K562 (cell line): ENCODE data around the gene SFT2D2. TPM values are rescaled to one million over a fixed set of nuclear protein-coding genes. Genes with fewer than 3 reads are reported as not detected.
A peak's percentile ranks its signal among the peaks of the same experiment; 100 is the strongest.
"Not testable (repeated sequence)": the region's sequence is repeated elsewhere in the genome, so short reads cannot be mapped to it uniquely, and the experiment has no call there.

ENCODE experiments used
- ATAC-seq: fragments of 200-7000 bp; cut with Tn5 transposase; 3 replicates; pipeline ENCODE4 v1.9.1; 2020; ENCODE audit warnings: moderate library complexity
- BruUV-seq: library from RNA; stranded (reverse); fragments of 400-500 nt; replicated peaks from 2 replicates; lab custom pipeline; 2021; lab: Mats Ljungman, UMichigan
- CTCF ChIA-PET: fragments of 300-600 bp; formaldehyde crosslinking; extraction: SDS; loops from one replicate; lab custom pipeline; 2021; ENCODE audit warnings: low intra/inter-chr PET ratio; lab: Yijun Ruan, JAX
- POLR2A ChIA-PET: fragments of 300-600, 350-650 bp; sonication (Branson Sonifier 250); formaldehyde crosslinking; extraction: SDS; loops from one replicate; lab custom pipeline; 2021; ENCODE audit warnings: antibody characterized with exemption, inconsistent platforms; lab: Yijun Ruan, JAX
- DNase-seq, 4 experiments: peaks; one replicate each; pipeline versions ENCODE4 v3.0.0 to v3.0.0-alpha.2; 2011 to 2018; ENCODE audit warnings: low spot score in 3 of 4, mixed read lengths in 3 of 4; ENCODE audit errors: extremely low read depth in 1 of 4
- FAIRE-seq: peaks from 2 replicates; lab custom pipeline; 2011; peaks lifted over from hg19 to GRCh38; lab: Jason Lieb, UNC
- H2AFZ ChIP-seq: 2 replicates; pipeline ENCODE4 v1.6.0; 2011; ENCODE audit warnings: low read depth, low read length, control low read depth, inconsistent platforms
- H3K27ac ChIP-seq: fragments of 200-600 bp; 3 replicates; pipeline ENCODE4 v1.8.0; 2011; ENCODE audit warnings: low read depth, mild to moderate bottlenecking, control low read depth, inconsistent platforms, low read length, moderate library complexity, mixed read lengths; ENCODE audit errors: extremely low read depth
- H3K27me3 ChIP-seq, 2 experiments: fragments of 300-600 bp in 1 of 2; 2 replicates in 1 of 2; 3 replicates in 1 of 2; pipeline versions ENCODE4 v1.6.0 to v1.8.0; 2011; ENCODE audit warnings: inconsistent platforms in 2 of 2, low read length in 2 of 2, mild to moderate bottlenecking in 1 of 2, mixed read lengths in 1 of 2, moderate library complexity in 1 of 2; ENCODE audit not compliant: control insufficient read depth in 2 of 2, insufficient read depth in 2 of 2
- H3K36me3 ChIP-seq: fragments of 300-600 bp; 3 replicates; pipeline ENCODE4 v1.8.0; 2011; ENCODE audit warnings: mild to moderate bottlenecking, low read length, inconsistent platforms; ENCODE audit not compliant: control insufficient read depth, insufficient read depth
- H3K4me1 ChIP-seq, 2 experiments: fragments of 200-600 bp in 1 of 2; replicated peaks in 1 of 2; 2 replicates in 1 of 2; 3 replicates in 1 of 2; pipeline versions ENCODE4 v1.5.1 to v1.8.0; 2011; ENCODE audit warnings: inconsistent platforms in 2 of 2, low read length in 2 of 2, mild to moderate bottlenecking in 1 of 2, mixed read lengths in 1 of 2, moderate library complexity in 1 of 2; ENCODE audit not compliant: control insufficient read depth in 2 of 2, insufficient read depth in 2 of 2
- H3K4me2 ChIP-seq: 2 replicates; pipeline ENCODE4 v1.6.1; 2011; ENCODE audit warnings: low read length, control low read depth, inconsistent platforms, mixed read lengths; ENCODE audit not compliant: insufficient read depth
- H3K4me3 ChIP-seq: fragments of 200-600 bp; sonication (generic), shearing (Covaris generic); 2 replicates; pipeline ENCODE4 v1.5.1; 2016; ENCODE audit warnings: control low read depth, inconsistent platforms
- H3K79me2 ChIP-seq: fragments of 200-600 bp; 3 replicates; pipeline ENCODE4 v1.8.0; 2011; ENCODE audit warnings: low read length, inconsistent platforms; ENCODE audit not compliant: control insufficient read depth, insufficient read depth
- H3K9ac ChIP-seq, 2 experiments: 2 replicates each; pipeline versions ENCODE4 v1.6.0 to v1.6.1; 2011; ENCODE audit warnings: low read depth in 2 of 2, low read length in 2 of 2, control low read depth in 1 of 2, inconsistent platforms in 1 of 2, mild to moderate bottlenecking in 1 of 2, mixed read lengths in 1 of 2; ENCODE audit not compliant: insufficient read depth in 1 of 2
- H3K9me1 ChIP-seq: one replicate; pipeline ENCODE4 v1.6.0; 2011; ENCODE audit warnings: inconsistent platforms, mild to moderate bottlenecking, low read length, moderate library complexity; ENCODE audit not compliant: control insufficient read depth, insufficient read depth
- H3K9me3 ChIP-seq: replicated peaks from 2 replicates; pipeline ENCODE4 v1.5.1; 2011; ENCODE audit warnings: low read depth, low read length, inconsistent platforms; ENCODE audit not compliant: control insufficient read depth, insufficient read depth
- H4K20me1 ChIP-seq: replicated peaks from 2 replicates; pipeline ENCODE4 v1.6.1; 2011; ENCODE audit warnings: low read length, inconsistent platforms, mixed read lengths; ENCODE audit not compliant: control insufficient read depth, insufficient read depth
- ATF7 ChIP-seq: fragments of 450-650 bp; IDR thresholded peaks from 2 replicates; pipeline ENCODE4 v1.7.1; 2014; ENCODE audit warnings: mild to moderate bottlenecking, moderate library complexity
- KLF13 ChIP-seq: fragments of 450-650 bp; IDR thresholded peaks from 2 replicates; pipeline ENCODE4 v1.6.1; 2016; ENCODE audit warnings: missing genetic modification characterization, low read depth, mild to moderate bottlenecking, missing compliant biosample characterization, moderate library complexity, borderline replicate concordance
- MEF2A ChIP-seq: IDR thresholded peaks from 2 replicates; pipeline ENCODE4 v1.6.1; 2011; ENCODE audit warnings: low read depth, mild to moderate bottlenecking, low read length, moderate library complexity; ENCODE audit not compliant: control insufficient read depth
- POLR2B ChIP-seq: fragments of 450-650 bp; IDR thresholded peaks from 2 replicates; pipeline ENCODE4 v1.6.1; 2018; ENCODE audit warnings: low read depth; ENCODE audit not compliant: partially characterized antibody
- U2AF2 ChIP-seq: fragments of 200-400 bp; formaldehyde crosslinking; optimal IDR thresholded peaks from 2 replicates; pipeline ENCODE3; 2017; ENCODE audit warnings: low read depth, mild to moderate bottlenecking, low read length
- WGBS: fragments of 100-300 bp; shearing (Covaris generic); methylation state at CpG from one replicate; pipeline ENCODE4 v1.1.6; 2016; ENCODE audit warnings: low coverage, mixed read lengths; ENCODE audit not compliant: insufficient coverage; ENCODE audit errors: missing lambda C conversion rate; 5-methylcytosine and 5-hydroxymethylcytosine counted together
- in situ Hi-C: fragments of 300-500 bp; cut with MboI; formaldehyde crosslinking; loops from 4 replicates; pipeline ENCODE4 v1.15.0; 2018; ENCODE audit warnings: inconsistent platforms, mixed read lengths
- intact Hi-C: fragments of 100-400 bp; cut with micrococcal nuclease; formaldehyde crosslinking; loops from 2 replicates; pipeline ENCODE4 v1.14.2; 2022
- polyA plus RNA-seq, 8 experiments: library from polyadenylated mRNA; depleted of rRNA in 4 of 8; stranded (reverse) in 5 of 8; unstranded in 3 of 8; fragments of >200 nt; fragmentation: Nextera tagmentation in 2 of 8; fragmentation: Illumina TruSeq in 1 of 8; extraction: Ambion mirVana in 2 of 8; extraction: Trizol in 1 of 8; gene quantifications; 2 replicates each; pipeline versions ENCODE4 v1.2.1 to v1.2.3, GENCODE V29; 2011 to 2014; ENCODE audit warnings: inconsistent platforms in 1 of 8, missing spikeins in 1 of 8
- total RNA-seq, 7 experiments: library from RNA; depleted of rRNA in 6 of 7; stranded (reverse); fragments of >200 nt in 6 of 7; fragmentation: Illumina TruSeq in 2 of 7; extraction: Trizol in 2 of 7; gene quantifications; 2 replicates each; pipeline versions ENCODE4 v1.2.1 to v1.2.3, GENCODE V29; 2011 to 2021; ENCODE audit warnings: low replicate concordance in 1 of 7
- TF ChIP-seq, protein P1 (sequence below): fragments of 450-650 bp; IDR thresholded peaks from 2 replicates; pipeline ENCODE4 v1.6.1; 2017; ENCODE audit warnings: mild to moderate bottlenecking, moderate library complexity
- TF ChIP-seq, protein P2 (sequence below): fragments of 250-450 bp; sonication (Bioruptor Pico); IDR thresholded peaks from 2 replicates; pipeline ENCODE4 v1.4.0; 2020; ENCODE audit warnings: mild to moderate bottlenecking, moderate library complexity, borderline replicate concordance

Gene SFT2D2
- total and polyA plus RNA-seq, 9 of the 15 experiments (the other 6 are each of a cell fraction or from before 2014, with no cell fraction given), result 3.4 to 50.1 (median 21.6) TPM

DNA sequence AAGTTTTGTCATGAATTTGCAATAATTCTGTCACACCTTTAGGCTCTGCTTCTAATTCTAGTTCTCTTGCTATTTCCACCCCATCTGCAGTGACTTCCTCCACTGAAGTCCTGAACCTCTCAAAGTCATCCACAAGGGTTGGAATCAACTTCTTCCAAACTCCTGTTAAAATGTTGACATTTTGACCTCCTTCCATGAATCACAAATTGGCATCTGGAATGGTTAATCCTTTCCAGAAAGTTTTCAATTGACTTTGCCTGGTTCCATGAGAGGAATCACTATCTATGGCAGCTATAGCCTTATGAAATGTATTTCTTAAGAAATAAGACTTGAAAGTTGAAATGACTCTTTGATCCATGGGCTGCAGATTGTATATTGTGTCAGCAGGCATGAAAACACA, 19.7 kb upstream of the SFT2D2 start:
- H2AFZ ChIP-seq, result no peak overlapping the region
- no peak for FAIRE-seq
- TF ChIP-seq MEF2A (no peak), KLF13 (tag) (no peak), U2AF2 (no peak), POLR2B (peak; percentile 4), ATF7 (no peak)
- TF ChIP-seq, protein P1, sequence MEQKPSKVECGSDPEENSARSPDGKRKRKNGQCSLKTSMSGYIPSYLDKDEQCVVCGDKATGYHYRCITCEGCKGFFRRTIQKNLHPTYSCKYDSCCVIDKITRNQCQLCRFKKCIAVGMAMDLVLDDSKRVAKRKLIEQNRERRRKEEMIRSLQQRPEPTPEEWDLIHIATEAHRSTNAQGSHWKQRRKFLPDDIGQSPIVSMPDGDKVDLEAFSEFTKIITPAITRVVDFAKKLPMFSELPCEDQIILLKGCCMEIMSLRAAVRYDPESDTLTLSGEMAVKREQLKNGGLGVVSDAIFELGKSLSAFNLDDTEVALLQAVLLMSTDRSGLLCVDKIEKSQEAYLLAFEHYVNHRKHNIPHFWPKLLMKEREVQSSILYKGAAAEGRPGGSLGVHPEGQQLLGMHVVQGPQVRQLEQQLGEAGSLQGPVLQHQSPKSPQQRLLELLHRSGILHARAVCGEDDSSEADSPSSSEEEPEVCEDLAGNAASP, result no peak
- TF ChIP-seq, protein P2, sequence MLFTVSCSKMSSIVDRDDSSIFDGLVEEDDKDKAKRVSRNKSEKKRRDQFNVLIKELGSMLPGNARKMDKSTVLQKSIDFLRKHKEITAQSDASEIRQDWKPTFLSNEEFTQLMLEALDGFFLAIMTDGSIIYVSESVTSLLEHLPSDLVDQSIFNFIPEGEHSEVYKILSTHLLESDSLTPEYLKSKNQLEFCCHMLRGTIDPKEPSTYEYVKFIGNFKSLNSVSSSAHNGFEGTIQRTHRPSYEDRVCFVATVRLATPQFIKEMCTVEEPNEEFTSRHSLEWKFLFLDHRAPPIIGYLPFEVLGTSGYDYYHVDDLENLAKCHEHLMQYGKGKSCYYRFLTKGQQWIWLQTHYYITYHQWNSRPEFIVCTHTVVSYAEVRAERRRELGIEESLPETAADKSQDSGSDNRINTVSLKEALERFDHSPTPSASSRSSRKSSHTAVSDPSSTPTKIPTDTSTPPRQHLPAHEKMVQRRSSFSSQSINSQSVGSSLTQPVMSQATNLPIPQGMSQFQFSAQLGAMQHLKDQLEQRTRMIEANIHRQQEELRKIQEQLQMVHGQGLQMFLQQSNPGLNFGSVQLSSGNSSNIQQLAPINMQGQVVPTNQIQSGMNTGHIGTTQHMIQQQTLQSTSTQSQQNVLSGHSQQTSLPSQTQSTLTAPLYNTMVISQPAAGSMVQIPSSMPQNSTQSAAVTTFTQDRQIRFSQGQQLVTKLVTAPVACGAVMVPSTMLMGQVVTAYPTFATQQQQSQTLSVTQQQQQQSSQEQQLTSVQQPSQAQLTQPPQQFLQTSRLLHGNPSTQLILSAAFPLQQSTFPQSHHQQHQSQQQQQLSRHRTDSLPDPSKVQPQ (CRISPR knock-in tag), result no peak
- TF ChIP-seq, all 486 proteins: peak for 1
- H3K79me2 ChIP-seq, result no peaks in the 10 kb centered on the region
- no peaks in the 10 kb centered on the region for H3K27me3 ChIP-seq
- ChIA-PET CTCF (no interaction called here), POLR2A (interaction anchor here (0.6 to 1.7 kb wide), 3 partner anchors 14 to 1659 kb away, joined by 3 read pairs; no protein-coding TSS in a partner anchor)
- H3K9me3 ChIP-seq, result no peaks in the 10 kb centered on the region; the same call in 1 of the 2 replicates
- in situ Hi-C loops (no loop called here), intact Hi-C loops (no loop called here)
- H3K27ac ChIP-seq, result no peak overlapping the region
- BruUV-seq, result no TSS peak
- no peaks in the 10 kb centered on the region for H3K9me1 ChIP-seq
- H3K4me2 ChIP-seq, result no peak overlapping the region
- H3K36me3 ChIP-seq, result peaks cover 26% of the 10 kb centered on the region; the same call in 2 of the 3 replicates
- H3K4me1 ChIP-seq, result no peaks in the 10 kb centered on the region
- ATAC-seq (no peak; the same call in 2 of the 3 replicates), DNase-seq (no peak)
- H3K4me3 ChIP-seq, result no peak overlapping the region
- H4K20me1 ChIP-seq, result no peaks in the 10 kb centered on the region
- no peak overlapping the region for H3K9ac ChIP-seq

DNA sequence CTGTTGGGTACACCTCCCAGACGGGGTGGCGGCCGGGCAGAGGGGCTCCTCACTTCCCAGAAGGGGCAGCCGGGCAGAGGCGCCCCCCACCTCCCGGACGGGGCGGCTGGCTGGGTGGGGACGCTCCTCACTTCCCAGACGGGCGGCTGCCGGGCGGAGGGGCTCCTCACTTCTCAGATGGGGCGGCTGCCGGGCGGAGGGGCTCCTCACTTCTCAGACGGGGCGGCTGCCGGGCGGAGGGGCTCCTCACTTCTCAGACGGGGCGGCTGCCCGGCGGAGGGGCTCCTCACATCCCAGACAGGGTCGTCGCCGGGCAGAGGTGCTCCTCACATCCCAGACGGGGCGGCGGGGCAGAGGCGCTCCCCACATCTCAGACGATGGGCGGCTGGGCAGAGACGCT, 18.1 kb upstream of the SFT2D2 start:
- DNase-seq, H3K9me1 ChIP-seq, CTCF ChIA-PET, POLR2A ChIA-PET, H3K9ac ChIP-seq, in situ Hi-C loops, H3K4me3 ChIP-seq, FAIRE-seq, H2AFZ ChIP-seq, H3K4me1 ChIP-seq, H3K79me2 ChIP-seq, BruUV-seq, intact Hi-C loops, H3K27me3 ChIP-seq, H3K4me2 ChIP-seq, H3K9me3 ChIP-seq, H4K20me1 ChIP-seq, ATAC-seq, H3K27ac ChIP-seq: not testable (repeated sequence)
- peaks cover 25% of the 10 kb centered on the region; the same call in 2 of the 3 replicates for H3K36me3 ChIP-seq
- WGBS, result 100% methylated on average over 3 of the region's 34 CpGs
